HEK293T (cell line): ENCODE results near the gene OSER1.
A peak's percentile ranks its signal among the peaks of the same experiment; 100 is the strongest.
"Not testable (repeated sequence)": the region's sequence is repeated elsewhere in the genome, so short reads cannot be mapped to it uniquely, and the experiment has no call there.

Source experiments
- CTCF ChIA-PET: fragments of 350-600 bp; formaldehyde crosslinking; extraction: SDS; loops from one replicate; lab custom pipeline; 2021; ENCODE audit warnings: antibody characterized with exemption, inconsistent platforms; lab: Yijun Ruan, JAX
- POLR2A ChIA-PET: fragments of 350-600 bp; formaldehyde crosslinking; extraction: SDS; loops from one replicate; lab custom pipeline; 2020; ENCODE audit warnings: antibody characterized with exemption, inconsistent platforms; lab: Yijun Ruan, JAX
- DNase-seq: peaks from one replicate; pipeline ENCODE4 v3.0.0; 2012; ENCODE audit warnings: mixed read lengths; ENCODE audit errors: extremely low spot score
- ARNT ChIP-seq: fragments of 450-650 bp; IDR thresholded peaks from 2 replicates; pipeline ENCODE4 v1.6.1; 2017; ENCODE audit warnings: mild to moderate bottlenecking
- BHLHE40 ChIP-seq: fragments of 450-650 bp; IDR thresholded peaks from 2 replicates; pipeline ENCODE4 v1.6.1; 2016; ENCODE audit warnings: mild to moderate bottlenecking, moderate library complexity, borderline replicate concordance
- CTBP1 ChIP-seq: fragments of 450-650 bp; IDR thresholded peaks from 2 replicates; pipeline ENCODE4 v1.6.1; 2016; ENCODE audit warnings: borderline replicate concordance
- ELF4 ChIP-seq: fragments of 450-650 bp; IDR thresholded peaks from 2 replicates; pipeline ENCODE4 v1.6.1; 2017; ENCODE audit warnings: antibody characterized with exemption
- FOXA1 ChIP-seq: fragments of 450-650 bp; IDR thresholded peaks from 2 replicates; pipeline ENCODE4 v1.6.1; 2016; ENCODE audit warnings: mild to moderate bottlenecking
- FOXK2 ChIP-seq: fragments of 450-650 bp; IDR thresholded peaks from 2 replicates; pipeline ENCODE4 v1.6.1; 2016; ENCODE audit warnings: mild to moderate bottlenecking
- FOXM1 ChIP-seq: fragments of 450-650 bp; IDR thresholded peaks from 2 replicates; pipeline ENCODE4 v1.6.1; 2017; ENCODE audit warnings: mild to moderate bottlenecking, borderline replicate concordance
- HDGF ChIP-seq: fragments of 450-650 bp; IDR thresholded peaks from 2 replicates; pipeline ENCODE4 v1.6.1; 2017; ENCODE audit warnings: antibody characterized with exemption, borderline replicate concordance
- L3MBTL2 ChIP-seq: fragments of 450-650 bp; conservative IDR thresholded peaks from 2 replicates; pipeline ENCODE4 v1.6.1; 2016; ENCODE audit warnings: mild to moderate bottlenecking
- LEF1 ChIP-seq: fragments of 450-650 bp; IDR thresholded peaks from 2 replicates; pipeline ENCODE4 v1.6.1; 2017; ENCODE audit warnings: mild to moderate bottlenecking, borderline replicate concordance
- NFRKB ChIP-seq: fragments of 450-650 bp; IDR thresholded peaks from 2 replicates; pipeline ENCODE4 v1.6.1; 2016; ENCODE audit warnings: mild to moderate bottlenecking, moderate library complexity
- PKNOX1 ChIP-seq: fragments of 450-650 bp; IDR thresholded peaks from 2 replicates; pipeline ENCODE4 v1.6.1; 2016
- SP1 ChIP-seq: fragments of 450-650 bp; IDR thresholded peaks from 2 replicates; pipeline ENCODE4 v1.6.1; 2017
- SUZ12 ChIP-seq: fragments of 450-650 bp; IDR thresholded peaks from 2 replicates; pipeline ENCODE4 v1.6.1; 2016; ENCODE audit warnings: mild to moderate bottlenecking
- TARDBP ChIP-seq: fragments of 450-650 bp; IDR thresholded peaks from 2 replicates; pipeline ENCODE4 v1.6.1; 2016
- ZNF384 ChIP-seq: fragments of 450-650 bp; IDR thresholded peaks from 2 replicates; pipeline ENCODE4 v1.6.1; 2016

Gene OSER1

GRCh38 chr20:44193801-44194200 is 16.8 kb downstream of the OSER1 start:
- POLR2A ChIA-PET: interaction anchor here (0.6 kb wide), 1 partner anchor 77 kb away, joined by 3 read pairs; no protein-coding TSS in a partner anchor
- no peak for DNase-seq
- no peak for TF ChIP-seq BHLHE40
- TF ChIP-seq SUZ12: no peak
- TF ChIP-seq LEF1: no peak
- CTCF ChIA-PET: no interaction called here

DNA sequence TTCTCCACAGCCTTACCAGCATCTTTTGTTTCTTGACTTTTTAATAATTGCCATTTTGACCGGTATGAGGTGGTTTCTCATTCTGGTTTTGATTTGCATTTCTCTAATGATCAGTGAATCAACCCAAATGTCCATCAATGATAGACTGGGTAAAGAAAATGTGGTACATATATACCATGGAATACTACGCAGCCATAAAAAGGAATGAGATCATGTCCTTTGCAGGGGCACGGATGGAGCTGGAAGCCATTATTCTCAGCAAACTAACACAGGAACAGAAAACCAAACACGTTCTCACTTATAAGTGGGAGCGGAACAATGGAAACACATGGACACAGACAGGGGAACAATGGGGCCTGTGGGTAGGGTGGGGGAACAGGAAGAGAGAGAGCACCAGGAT is 18.9 kb downstream of the OSER1 start:
- POLR2A ChIA-PET, DNase-seq: not testable (repeated sequence)
- CTCF ChIA-PET: interaction anchor here (2.6 to 3.5 kb wide), 2 partner anchors 74 to 79 kb away, joined by 21 to 44 read pairs; no protein-coding TSS in a partner anchor

- CTCF ChIA-PET: interaction anchor here (0.5 to 3.5 kb wide), 12 partner anchors 9 to 745 kb away, joined by 3 to 44 read pairs (median 5); no protein-coding TSS in a partner anchor
- peak; percentile 68 for DNase-seq
- POLR2A ChIA-PET: not testable (repeated sequence)
Measured at GRCh38 chr20:44190197-44190852, 20.2 kb downstream of the OSER1 start.

DNA sequence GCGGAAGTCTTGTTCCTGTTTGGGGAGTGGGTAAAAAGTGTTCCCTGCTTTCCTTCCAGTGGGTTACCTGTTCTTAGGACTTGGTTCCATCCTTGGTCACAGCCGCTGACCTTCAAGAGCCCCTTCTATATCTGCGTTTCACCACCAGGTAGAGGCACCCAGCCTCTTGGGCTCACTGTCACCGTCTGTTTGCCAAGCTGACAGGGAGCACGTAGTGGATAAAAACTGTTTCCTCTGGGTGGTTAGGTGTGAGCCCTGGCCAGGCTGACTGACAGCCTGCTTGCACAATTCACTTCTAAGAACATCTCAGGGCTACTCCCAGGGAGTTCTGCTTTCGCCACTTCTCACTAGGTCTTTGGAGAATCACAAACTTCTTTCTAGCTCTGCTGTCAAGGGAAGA is 21.8 kb downstream of the OSER1 start:
- no peak for DNase-seq
- POLR2A ChIA-PET: no interaction called here
- TF ChIP-seq BHLHE40 (no peak), LEF1 (no peak), SUZ12 (no peak), NFRKB (no peak), FOXK2 (no peak), FOXA1 (no peak), SP1 (no peak), ARNT (no peak), ELF4 (no peak)
- CTCF ChIA-PET: interaction anchor here (0.8 to 3.5 kb wide), 3 partner anchors 69 to 353 kb away, joined by 6 to 44 read pairs (median 6); no protein-coding TSS in a partner anchor

DNA sequence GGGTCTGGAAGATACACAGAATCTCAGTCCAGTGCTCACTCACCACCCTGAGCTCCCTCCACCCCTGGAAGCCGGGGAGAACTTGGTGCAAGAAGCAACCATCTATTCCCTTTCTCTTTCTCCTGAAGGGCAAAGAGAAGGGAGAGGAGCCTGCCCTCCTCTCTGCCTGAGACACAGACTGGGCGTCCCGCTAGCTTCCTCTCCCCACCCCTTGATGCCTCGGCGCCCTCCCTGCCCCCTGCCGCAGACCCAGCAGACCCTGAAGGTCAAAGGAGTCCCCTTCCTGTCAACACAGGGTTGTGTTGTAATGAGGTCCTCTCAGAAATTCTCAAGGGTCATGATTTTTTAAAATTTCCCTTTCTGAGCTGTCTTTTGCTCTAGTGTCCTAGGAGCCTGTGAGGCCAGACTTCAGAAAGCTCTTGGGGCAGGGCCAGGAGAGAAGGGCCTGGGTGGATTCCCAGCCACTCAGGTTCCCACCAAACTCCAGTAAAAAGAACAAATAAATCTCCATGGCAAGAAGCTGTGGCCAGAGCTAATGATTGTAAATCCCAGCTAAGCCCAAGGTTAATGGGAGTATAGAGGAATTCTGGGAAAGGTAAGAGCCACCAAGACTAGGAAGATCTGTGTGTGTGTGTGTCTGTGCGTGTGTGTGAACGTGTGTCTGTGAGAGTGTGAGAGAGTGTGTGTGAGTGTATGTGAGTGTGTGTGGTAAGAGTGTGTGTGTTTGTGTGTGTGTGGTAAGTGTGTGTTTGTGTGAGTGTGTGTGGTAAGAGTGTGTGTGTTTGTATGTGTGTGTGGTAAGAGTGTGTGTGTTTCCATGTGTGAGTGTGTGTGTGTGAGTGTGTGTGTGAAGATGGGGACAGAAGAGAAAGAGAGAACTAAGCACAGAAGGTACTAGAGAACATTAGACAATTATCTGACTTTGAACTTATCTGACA is 22.5 kb downstream of the OSER1 start:
- POLR2A ChIA-PET: no interaction called here
- CTCF ChIA-PET: interaction anchor here (1.4 to 3.5 kb wide), 3 partner anchors 68 to 72 kb away, joined by 4 to 44 read pairs (median 6); no protein-coding TSS in a partner anchor
- TF ChIP-seq PKNOX1 (no peak), FOXA1 (no peak), SP1 (no peak), HDGF (no peak), L3MBTL2 (no peak), FOXM1 (no peak), FOXK2 (no peak), TARDBP (no peak), ARNT (no peak), LEF1 (no peak), ZNF384 (no peak)
- DNase-seq: no peak

DNA sequence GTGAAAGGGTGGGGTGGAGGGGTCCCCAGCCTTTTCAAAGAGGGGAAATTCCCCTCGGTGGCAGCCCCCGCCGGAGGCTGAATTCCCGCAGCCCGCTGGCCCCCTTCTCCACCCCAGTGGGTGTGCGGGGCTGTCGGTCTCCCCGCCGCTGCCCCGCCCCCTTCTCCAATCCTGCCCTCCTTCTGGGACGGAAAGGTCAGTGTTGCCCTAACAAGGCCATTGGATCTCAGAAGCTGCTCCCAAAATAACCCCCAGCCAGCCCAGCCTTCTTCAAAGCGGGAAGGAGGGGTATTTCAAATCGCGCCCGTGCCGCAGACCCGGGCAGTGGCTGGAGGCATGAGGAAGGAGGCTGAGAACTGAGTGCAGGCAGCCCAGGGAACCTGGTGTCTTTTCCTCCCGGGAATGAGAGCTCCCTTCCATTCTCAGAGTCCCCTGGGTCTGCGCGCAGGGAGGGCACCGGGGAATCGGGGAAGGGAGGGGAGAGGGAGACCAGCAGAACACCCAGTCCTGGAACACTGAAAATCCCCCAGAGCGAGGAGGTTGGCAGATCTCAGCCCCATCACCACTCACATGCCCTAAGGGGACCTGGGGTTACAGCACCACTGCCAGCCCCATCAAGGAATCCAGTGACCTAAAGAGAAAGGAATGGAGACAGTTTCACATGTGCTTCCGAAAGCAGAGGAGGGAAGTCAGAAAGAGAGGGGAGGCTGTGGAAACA is 23.4 kb downstream of the OSER1 start, which contains the start of gene JPH2:
Gene JPH2 (minus strand): TSS at position 135 of the 718 bp plus-strand sequence. CDS start 483 bp downstream, outside the sequence.
- DNase-seq: no peak
- CTCF ChIA-PET: interaction anchor here (1.4 kb wide), 1 partner anchor 71 kb away, joined by 4 read pairs; no protein-coding TSS in a partner anchor
- no peak for TF ChIP-seq FOXM1
- TF ChIP-seq NFRKB: no peak
- POLR2A ChIA-PET: no interaction called here

DNA sequence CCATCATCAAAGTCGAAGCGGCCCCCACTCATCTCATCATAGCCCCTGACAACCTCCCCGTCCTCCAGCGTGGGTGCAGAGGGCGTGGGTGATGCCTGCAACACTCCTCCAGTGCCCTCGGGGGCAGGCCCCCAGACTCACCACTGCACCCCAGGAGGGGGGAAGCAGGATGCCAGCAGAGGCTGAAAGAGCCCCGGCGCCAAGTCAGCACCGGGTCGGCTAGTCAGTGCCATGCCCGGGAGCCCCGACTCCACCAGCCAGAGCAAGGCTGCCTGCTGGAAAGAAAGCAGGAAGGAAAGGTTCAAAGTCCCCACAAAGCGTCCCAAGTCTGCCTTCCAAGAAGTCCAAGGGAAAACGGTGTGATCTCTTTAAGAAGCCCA is 23.9 kb downstream of the OSER1 start:
- ChIA-PET POLR2A (no interaction called here), CTCF (interaction anchor here (1.4 kb wide), 1 partner anchor 70 kb away, joined by 4 read pairs; no protein-coding TSS in a partner anchor)
- TF ChIP-seq CTBP1 (no peak), HDGF (no peak), FOXA1 (no peak), FOXK2 (no peak), SP1 (no peak), ARNT (no peak), PKNOX1 (no peak), SUZ12 (no peak), TARDBP (no peak), FOXM1 (no peak), NFRKB (no peak), LEF1 (no peak), L3MBTL2 (no peak)
- no peak for DNase-seq
